Thyroid gland (tissue), 4 donors: ENCODE results near the gene DYNLL1. TPM values are rescaled to one million over a fixed set of nuclear protein-coding genes. Genes with fewer than 3 reads are reported as not detected.

Source experiments
- DNase-seq, 2 donors: peaks; one replicate each; pipeline ENCODE4 v3.0.0-alpha.2; 2019
- H3K27ac ChIP-seq, 3 donors: fragments of 200-600 bp; sonication (generic); 1 replicate in 2 of 3; 2 replicates in 1 of 3; pipeline ENCODE4 v1.5.1; 2016 to 2019; ENCODE audit warnings: mild to moderate bottlenecking in 1 of 3, moderate library complexity in 1 of 3
- H3K27me3 ChIP-seq: fragments of 200-600 bp; sonication (generic); one replicate; pipeline ENCODE4 v1.5.1; 2019
- H3K36me3 ChIP-seq, 2 donors: fragments of 200-600 bp; sonication (generic); one replicate each; pipeline ENCODE4 v1.5.1; 2016 to 2019
- H3K4me1 ChIP-seq, 2 donors: fragments of 200-600 bp; sonication (generic); one replicate each; pipeline ENCODE4 v1.5.1; 2017 to 2019
- H3K4me3 ChIP-seq, 3 donors: fragments of 200-600 bp; sonication (generic); replicated peaks in 1 of 3; 1 replicate in 2 of 3; 2 replicates in 1 of 3; pipeline ENCODE4 v1.5.1; 2016; ENCODE audit warnings: mild to moderate bottlenecking in 1 of 3
- H3K9me3 ChIP-seq: fragments of 200-600 bp; sonication (generic); one replicate; pipeline ENCODE4 v1.5.1; 2017
- CTCF ChIP-seq, 6 experiments: fragments of 200-600 bp in 3 of 6; fragments of 450-650 bp in 3 of 6; sonication (generic) in 3 of 6; IDR thresholded peaks; one replicate each; pipeline ENCODE4 v1.5.1; 2016 to 2019; ENCODE audit warnings: antibody characterized with exemption in 6 of 6, mild to moderate bottlenecking in 2 of 6, inconsistent platforms in 1 of 6, moderate library complexity in 1 of 6
- POLR2A ChIP-seq, 2 donors: fragments of 450-650 bp; IDR thresholded peaks; one replicate each; pipeline ENCODE4 v1.6.1; 2017; ENCODE audit warnings: antibody characterized with exemption in 2 of 2, mild to moderate bottlenecking in 2 of 2, moderate library complexity in 1 of 2
- WGBS, 2 donors: methylation state at CpG; one replicate each; pipeline ENCODE4 v1.1.5; 2017; 5-methylcytosine and 5-hydroxymethylcytosine counted together
- intact Hi-C: fragments of 100-400 bp; cut with DNase I; formaldehyde crosslinking; loops from one replicate; pipeline ENCODE4 v1.15.1; 2023
- total RNA-seq, 4 donors: library from RNA; depleted of rRNA; stranded (reverse); fragments of >200 nt; gene quantifications; one replicate each; pipeline ENCODE4 v1.2.3, GENCODE V29; 2016

Gene DYNLL1
- total RNA-seq, 4 donors from 2014 or later = 128 to 265 (median 232) TPM

- no peak overlapping the region for H3K27ac ChIP-seq
- H3K4me1 ChIP-seq = peaks cover 6 to 11% of the 10 kb centered on the region in 2 donors
- no peaks in the 10 kb centered on the region for H3K27me3 ChIP-seq
- no peaks in the 10 kb centered on the region for H3K9me3 ChIP-seq
- no peaks in the 10 kb centered on the region for H3K36me3 ChIP-seq
- WGBS, 2 donors = 30 to 44% methylated on average over 2 of the region's 2 CpGs
- peak in 1 of 2 donors; percentile 8 for DNase-seq
- no peak overlapping the region for H3K4me3 ChIP-seq
- TF ChIP-seq POLR2A (IDR thresholded peaks at IDR 0.05) (no peak), CTCF (IDR thresholded peaks at IDR 0.05) (no peak)
- intact Hi-C loops = no loop called here
Observed at GRCh38 chr12:120474616-120474960, 21.3 kb upstream of the DYNLL1 start.

DNA sequence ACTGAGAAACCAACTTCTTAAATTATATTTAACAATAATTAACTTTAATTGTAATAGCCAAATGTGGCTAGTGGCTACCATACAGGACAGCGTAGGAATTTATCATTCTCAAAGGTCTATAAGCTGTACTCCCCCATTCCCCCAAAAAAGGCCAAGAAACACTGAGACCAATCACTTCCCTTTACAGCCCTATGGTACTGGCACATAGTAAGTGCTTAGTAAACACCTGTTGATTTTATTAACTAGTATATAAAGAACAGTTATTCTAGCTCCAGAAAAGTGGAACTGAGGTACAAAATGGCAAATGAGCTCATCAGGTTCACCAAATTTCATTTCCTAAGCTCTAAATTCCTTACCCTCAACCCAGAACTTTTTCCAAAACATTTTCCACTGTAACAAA lies 20.3 kb upstream of the DYNLL1 start:
- 96% methylated on average over 1 of the region's 1 CpG for WGBS, 2 donors
- H3K27ac ChIP-seq = no peak overlapping the region
- H3K4me3 ChIP-seq = no peak overlapping the region
- H3K4me1 ChIP-seq = peaks cover 0 to 5% of the 10 kb centered on the region in 2 donors
- H3K36me3 ChIP-seq = no peaks in the 10 kb centered on the region
- no peak for TF ChIP-seq POLR2A (IDR thresholded peaks at IDR 0.05)
- TF ChIP-seq CTCF (IDR thresholded peaks at IDR 0.05) = no peak
- no peaks in the 10 kb centered on the region for H3K27me3 ChIP-seq
- intact Hi-C loops = no loop called here
- H3K9me3 ChIP-seq = no peaks in the 10 kb centered on the region
- DNase-seq = no peak

- Histone ChIP-seq H3K4me1 (peaks cover 0 to 2% of the 10 kb centered on the region in 2 donors), H3K9me3 (no peaks in the 10 kb centered on the region), H3K36me3 (no peaks in the 10 kb centered on the region), H3K27me3 (no peaks in the 10 kb centered on the region), H3K4me3 (no peak overlapping the region), H3K27ac (no peak overlapping the region)
- WGBS, 2 donors = 90 to 100% methylated on average over 1 of the region's 1 CpG
- DNase-seq = no peak
- TF ChIP-seq POLR2A (IDR thresholded peaks at IDR 0.05) = no peak
- no peak for TF ChIP-seq CTCF (IDR thresholded peaks at IDR 0.05)
- intact Hi-C loops = no loop called here
Observed at GRCh38 chr12:120479458-120479857, 16.5 kb upstream of the DYNLL1 start.

DNA sequence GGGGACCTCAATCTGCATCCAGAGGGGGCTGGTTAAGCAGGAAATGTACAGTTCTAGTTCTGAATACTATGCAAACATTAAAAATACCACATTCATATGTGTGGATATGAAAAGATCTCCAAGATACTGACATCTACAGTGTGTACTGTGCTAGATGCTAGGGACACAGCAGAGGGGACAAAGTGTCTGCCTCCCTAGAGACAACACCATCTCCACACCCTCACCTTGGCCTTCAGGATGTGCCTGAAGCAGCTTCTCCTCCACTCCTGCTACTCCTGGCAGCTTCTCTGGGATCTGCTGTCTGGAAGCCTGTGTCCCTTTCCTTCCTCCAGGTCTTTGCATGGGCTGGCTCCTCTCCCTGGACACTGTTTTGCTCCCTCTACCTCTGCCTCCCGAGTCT lies 15.7 kb upstream of the DYNLL1 start:
- intact Hi-C loops = no loop called here
- WGBS, 2 donors = 68 to 70% methylated on average over 1 of the region's 1 CpG
- Histone ChIP-seq H3K4me1 (no peaks in the 10 kb centered on the region), H3K9me3 (no peaks in the 10 kb centered on the region), H3K36me3 (no peaks in the 10 kb centered on the region), H3K4me3 (no peak overlapping the region), H3K27me3 (no peaks in the 10 kb centered on the region), H3K27ac (no peak overlapping the region)
- DNase-seq = no peak
- TF ChIP-seq CTCF (IDR thresholded peaks at IDR 0.05) = no peak
- TF ChIP-seq POLR2A (IDR thresholded peaks at IDR 0.05) = no peak

DNA sequence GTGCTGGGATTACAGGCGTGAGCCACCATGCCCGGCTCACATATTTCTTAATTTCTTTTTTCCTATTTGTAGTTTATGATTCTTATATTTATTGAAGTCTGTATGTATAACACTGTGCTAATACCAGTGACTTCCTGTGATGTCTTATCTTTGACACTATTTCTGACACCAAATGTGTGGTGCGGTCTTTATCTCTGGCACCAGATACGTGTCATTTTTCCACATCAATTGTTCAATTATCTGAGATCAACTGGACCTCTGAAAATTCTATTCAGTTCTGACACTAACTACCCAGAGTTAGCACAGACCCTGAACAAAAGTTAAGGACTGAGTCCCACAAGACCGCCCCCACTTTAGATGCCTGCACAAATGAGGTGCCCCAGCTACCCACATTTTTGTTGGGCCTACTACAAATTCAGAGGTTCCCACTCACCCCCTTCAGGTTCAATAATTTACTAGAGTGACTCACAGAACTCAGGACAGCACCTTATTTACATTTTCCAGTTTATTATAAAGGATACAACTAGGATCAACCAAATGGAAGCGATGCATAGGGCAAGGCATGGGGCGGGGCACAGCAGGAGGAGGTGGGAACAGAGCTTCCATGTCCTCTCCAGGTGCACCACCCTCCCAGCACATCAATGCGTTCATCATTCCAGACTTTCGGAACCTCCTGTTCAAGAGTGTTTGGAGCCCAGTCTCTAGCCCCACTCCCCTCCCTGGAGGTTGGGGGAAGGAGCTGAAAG lies 14.7 kb upstream of the DYNLL1 start:
- WGBS, 2 donors = 96 to 97% methylated on average over 9 of the region's 9 CpGs
- intact Hi-C loops = no loop called here
- Histone ChIP-seq H3K4me1 (no peaks in the 10 kb centered on the region), H3K36me3 (no peaks in the 10 kb centered on the region), H3K27me3 (no peaks in the 10 kb centered on the region), H3K9me3 (no peaks in the 10 kb centered on the region), H3K4me3 (no peak overlapping the region), H3K27ac (no peak overlapping the region)
- TF ChIP-seq POLR2A (IDR thresholded peaks at IDR 0.05) (no peak), CTCF (IDR thresholded peaks at IDR 0.05) (no peak)
- no peak for DNase-seq
